Parathyroid adenoma (tissue), 2 donors: Measurements from ENCODE around the gene ASAP2.

ENCODE experiments used
- H2AFZ ChIP-seq: fragments of 300-600 bp; sonication (generic); one replicate; pipeline ENCODE4 v1.7.0; 2017; ENCODE audit warnings: antibody characterized with exemption, mild to moderate bottlenecking
- H3K27ac ChIP-seq: fragments of 300-600 bp; sonication (generic); one replicate; pipeline ENCODE4 v1.7.0; 2017
- H3K27me3 ChIP-seq: fragments of 300-600 bp; sonication (generic); one replicate; pipeline ENCODE4 v1.7.0; 2017; ENCODE audit warnings: low read length; ENCODE audit not compliant: control insufficient read depth, insufficient read depth
- H3K36me3 ChIP-seq: fragments of 300-600 bp; sonication (generic); one replicate; pipeline ENCODE4 v1.7.0; 2017; ENCODE audit warnings: low read length; ENCODE audit not compliant: control insufficient read depth, insufficient read depth
- H3K4me1 ChIP-seq: fragments of 300-600 bp; sonication (generic); one replicate; pipeline ENCODE4 v1.7.0; 2017; ENCODE audit warnings: control low read depth
- H3K4me2 ChIP-seq: fragments of 300-600 bp; sonication (generic); one replicate; pipeline ENCODE4 v1.7.0; 2017; ENCODE audit warnings: low read length
- H3K4me3 ChIP-seq: fragments of 300-600 bp; sonication (generic); one replicate; pipeline ENCODE4 v1.7.0; 2017; ENCODE audit warnings: low read depth, low read length
- H3K79me2 ChIP-seq: fragments of 300-600 bp; sonication (generic); one replicate; pipeline ENCODE4 v1.7.0; 2017; ENCODE audit warnings: control low read depth
- H3K9ac ChIP-seq: fragments of 300-600 bp; sonication (generic); one replicate; pipeline ENCODE4 v1.7.0; 2017; ENCODE audit warnings: mild to moderate bottlenecking
- H3K9me3 ChIP-seq: fragments of 300-600 bp; sonication (generic); one replicate; pipeline ENCODE4 v1.7.0; 2017; ENCODE audit warnings: low read length; ENCODE audit not compliant: control insufficient read depth
- TF ChIP-seq, protein P1 (sequence below): fragments of 300-600 bp; sonication (generic); IDR thresholded peaks from one replicate; pipeline ENCODE4 v1.7.0; 2017; ENCODE audit warnings: antibody characterized with exemption, mild to moderate bottlenecking
- donor health status: primary hyperparathyroidism.

ASAP2 gene

DNA sequence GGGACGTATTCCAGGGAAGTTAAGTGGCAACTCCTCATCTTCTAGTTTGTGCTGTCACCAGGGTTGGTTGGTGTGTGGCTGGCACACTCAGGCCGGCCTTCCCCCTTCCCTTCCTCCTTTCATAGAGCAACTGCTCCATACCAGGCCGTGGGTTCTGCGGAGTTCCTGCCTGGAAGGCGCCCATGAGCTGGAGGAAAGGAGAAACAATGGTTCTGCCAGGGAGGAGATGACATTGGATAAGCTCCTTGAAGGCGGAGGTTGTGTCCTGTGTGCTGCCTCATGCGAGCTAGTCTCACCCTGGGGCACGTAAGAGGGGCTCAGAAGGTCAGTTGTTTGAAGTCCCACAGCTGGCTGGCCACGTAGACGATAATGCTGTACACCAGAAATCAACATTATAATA lies 19.2 kb downstream of the ASAP2 start:
- Histone ChIP-seq H3K27ac (no peak overlapping the region), H3K79me2 (peaks cover 18% of the 10 kb centered on the region), H3K9ac (no peak overlapping the region), H2AFZ (no peak overlapping the region), H3K36me3 (no peaks in the 10 kb centered on the region), H3K4me1 (no peaks in the 10 kb centered on the region), H3K4me2 (no peak overlapping the region), H3K4me3 (no peak overlapping the region), H3K9me3 (no peaks in the 10 kb centered on the region), H3K27me3 (no peaks in the 10 kb centered on the region)
- TF ChIP-seq, protein P1, sequence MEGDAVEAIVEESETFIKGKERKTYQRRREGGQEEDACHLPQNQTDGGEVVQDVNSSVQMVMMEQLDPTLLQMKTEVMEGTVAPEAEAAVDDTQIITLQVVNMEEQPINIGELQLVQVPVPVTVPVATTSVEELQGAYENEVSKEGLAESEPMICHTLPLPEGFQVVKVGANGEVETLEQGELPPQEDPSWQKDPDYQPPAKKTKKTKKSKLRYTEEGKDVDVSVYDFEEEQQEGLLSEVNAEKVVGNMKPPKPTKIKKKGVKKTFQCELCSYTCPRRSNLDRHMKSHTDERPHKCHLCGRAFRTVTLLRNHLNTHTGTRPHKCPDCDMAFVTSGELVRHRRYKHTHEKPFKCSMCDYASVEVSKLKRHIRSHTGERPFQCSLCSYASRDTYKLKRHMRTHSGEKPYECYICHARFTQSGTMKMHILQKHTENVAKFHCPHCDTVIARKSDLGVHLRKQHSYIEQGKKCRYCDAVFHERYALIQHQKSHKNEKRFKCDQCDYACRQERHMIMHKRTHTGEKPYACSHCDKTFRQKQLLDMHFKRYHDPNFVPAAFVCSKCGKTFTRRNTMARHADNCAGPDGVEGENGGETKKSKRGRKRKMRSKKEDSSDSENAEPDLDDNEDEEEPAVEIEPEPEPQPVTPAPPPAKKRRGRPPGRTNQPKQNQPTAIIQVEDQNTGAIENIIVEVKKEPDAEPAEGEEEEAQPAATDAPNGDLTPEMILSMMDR = no peak

DNA sequence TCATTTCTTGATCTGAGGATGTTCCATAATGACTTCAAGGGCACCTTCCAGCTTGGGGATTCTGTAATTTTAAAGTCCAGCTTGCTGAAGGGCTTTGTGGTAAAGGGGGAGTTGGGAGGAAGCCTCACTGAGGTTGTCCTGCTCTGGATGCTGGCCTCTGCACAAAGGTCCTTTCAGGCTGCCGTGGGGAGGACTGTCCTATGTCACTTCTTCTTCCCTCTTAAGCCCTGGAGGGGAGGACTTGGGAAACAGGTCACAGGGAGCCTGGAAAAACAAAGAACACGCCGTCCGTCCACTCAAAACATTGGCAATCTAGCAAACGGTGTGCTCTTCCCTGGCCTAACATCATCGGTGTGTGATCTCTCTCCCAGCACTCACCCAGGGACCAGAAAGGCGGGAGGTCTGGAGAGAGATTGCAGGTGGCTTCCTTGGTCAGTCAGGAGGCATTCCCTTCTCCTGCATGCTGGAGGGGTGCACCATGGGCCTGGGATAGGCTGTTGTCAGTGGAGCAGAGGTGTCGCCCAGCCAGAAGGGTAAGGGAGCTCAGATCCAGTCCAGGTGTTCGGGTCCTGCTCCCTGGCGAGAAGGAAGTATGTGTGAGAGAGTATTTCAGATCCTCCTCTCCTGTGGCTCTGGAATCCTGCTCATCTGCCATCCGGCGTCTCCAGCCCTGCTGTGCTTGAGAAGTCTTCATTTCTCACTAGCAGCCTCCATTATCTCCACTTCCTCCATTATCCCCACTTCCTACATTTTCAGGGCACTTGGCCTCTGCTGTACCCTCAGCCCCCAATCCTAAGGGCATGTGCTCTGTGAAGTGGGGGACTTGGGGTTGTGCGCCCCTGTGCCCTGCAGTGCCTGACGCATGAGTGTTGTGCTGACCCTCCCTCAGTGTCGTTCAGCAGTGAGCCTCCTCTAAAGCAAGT lies 20.1 kb downstream of the ASAP2 start:
- TF ChIP-seq, protein P1 = no peak
- Histone ChIP-seq H3K4me1 (no peaks in the 10 kb centered on the region), H2AFZ (no peak overlapping the region), H3K9me3 (no peaks in the 10 kb centered on the region), H3K79me2 (peaks cover 18% of the 10 kb centered on the region), H3K27ac (no peak overlapping the region), H3K4me2 (no peak overlapping the region), H3K36me3 (no peaks in the 10 kb centered on the region), H3K4me3 (no peak overlapping the region), H3K27me3 (no peaks in the 10 kb centered on the region), H3K9ac (no peak overlapping the region)

DNA sequence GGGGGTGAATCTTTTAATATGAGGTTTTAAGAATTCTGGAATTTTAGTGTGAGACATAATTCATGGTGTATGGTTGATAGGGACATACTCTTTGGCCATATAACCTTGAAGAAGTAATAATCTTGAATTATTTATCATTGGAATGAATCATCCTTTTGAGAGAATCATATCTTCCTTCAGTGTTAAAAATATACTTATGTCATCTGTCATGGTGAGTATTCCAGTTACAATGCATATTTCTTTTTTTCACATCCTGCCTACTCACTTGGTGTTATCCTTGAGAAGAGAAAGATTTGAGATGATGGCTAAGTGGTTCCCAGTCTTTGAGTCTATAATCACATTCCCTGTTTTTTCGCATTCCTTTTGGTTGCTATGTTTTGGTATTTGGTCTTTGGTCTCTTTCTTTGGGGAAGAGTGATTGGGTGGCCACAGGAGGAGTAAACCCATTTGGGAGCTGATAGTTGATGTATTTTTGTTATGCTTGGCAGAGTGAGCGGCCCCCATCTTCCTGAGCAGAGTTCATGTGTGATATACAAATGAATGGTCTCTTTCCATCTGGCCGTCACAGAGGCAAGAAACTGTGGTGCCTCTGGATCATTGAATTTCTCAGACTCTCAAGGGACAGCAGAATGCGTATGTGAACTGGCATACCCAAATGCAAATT lies 21.6 kb downstream of the ASAP2 start:
- peaks cover 19% of the 10 kb centered on the region for H3K79me2 ChIP-seq
- no peak overlapping the region for H3K4me2 ChIP-seq
- TF ChIP-seq, protein P1 = no peak
- no peak overlapping the region for H3K9ac ChIP-seq
- H3K27me3 ChIP-seq = no peaks in the 10 kb centered on the region
- no peak overlapping the region for H2AFZ ChIP-seq
- H3K9me3 ChIP-seq = no peaks in the 10 kb centered on the region
- H3K4me3 ChIP-seq = no peak overlapping the region
- H3K4me1 ChIP-seq = peaks cover 5% of the 10 kb centered on the region
- H3K27ac ChIP-seq = no peak overlapping the region
- no peaks in the 10 kb centered on the region for H3K36me3 ChIP-seq

DNA sequence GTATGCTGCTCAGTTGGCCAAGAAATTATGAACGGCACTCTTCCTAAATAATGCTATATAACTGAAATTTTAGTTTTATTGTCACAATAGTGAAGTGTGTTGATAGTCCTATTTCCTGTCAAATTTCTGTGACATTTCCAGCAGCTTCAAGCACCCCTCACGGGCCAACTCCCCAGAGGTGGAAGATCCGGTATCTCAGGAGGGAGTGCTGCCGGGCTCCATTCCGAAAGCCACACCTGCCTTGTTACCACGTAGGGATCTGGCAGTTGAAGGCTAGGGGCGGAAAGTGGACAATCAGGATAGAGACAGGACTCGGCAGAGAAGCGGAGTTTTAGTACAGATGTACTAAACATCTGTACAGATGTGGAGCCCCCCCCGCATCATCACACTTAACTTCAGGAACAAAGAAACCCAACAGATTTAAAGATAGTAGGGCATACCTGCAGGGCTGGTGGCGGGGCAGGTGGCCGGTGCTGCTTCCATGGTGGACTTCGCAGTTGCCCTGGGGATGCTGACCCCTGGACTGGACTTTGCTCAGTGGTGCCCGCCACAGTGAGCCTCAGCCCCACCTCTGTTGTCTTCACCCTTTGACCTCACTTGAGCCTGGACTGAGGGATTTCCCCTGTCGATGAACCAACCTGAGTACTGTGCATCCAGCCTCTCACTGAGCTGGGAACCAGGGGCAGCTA lies 22.3 kb downstream of the ASAP2 start:
- Histone ChIP-seq H3K4me2 (no peak overlapping the region), H3K79me2 (peaks cover 20% of the 10 kb centered on the region), H3K4me1 (peaks cover 5% of the 10 kb centered on the region), H3K4me3 (no peak overlapping the region), H3K9me3 (no peaks in the 10 kb centered on the region), H3K9ac (no peak overlapping the region), H3K27ac (peak overlapping the region; percentile 7), H2AFZ (no peak overlapping the region), H3K36me3 (no peaks in the 10 kb centered on the region), H3K27me3 (no peaks in the 10 kb centered on the region)
- TF ChIP-seq, protein P1 = no peak
